Measurements from ENCODE around the gene SND1. TPM values are rescaled to one million over a fixed set of nuclear protein-coding genes. Genes with fewer than 3 reads are reported as not detected.

The SND1 gene
- total RNA-seq, 4 donors from 2014 or later, result 55.5 to 305 (median 80.1) TPM

- Histone ChIP-seq H3K27ac (no peak overlapping the region), H3K4me1 (peaks cover 0 to 11% (median 9%) of the 10 kb centered on the region in 4 donors), H3K9me3 (no peaks in the 10 kb centered on the region), H3K4me3 (no peak overlapping the region), H3K36me3 (no peaks in the 10 kb centered on the region), H3K27me3 (peaks cover 0 to 6% of the 10 kb centered on the region in 2 donors)
- no peak for TF ChIP-seq CTCF (IDR thresholded peaks at IDR 0.05)
- TF ChIP-seq POLR2A (IDR thresholded peaks at IDR 0.05), result no peak
- no peak for DNase-seq
These were observed 480.6 kb downstream of the SND1 start for GRCh38 chr7:128132426-128133069.

- Histone ChIP-seq H3K9me3 (no peaks in the 10 kb centered on the region), H3K27ac (peak overlapping the region in 1 of 4 donors; percentile 63), H3K27me3 (peaks cover 0 to 8% of the 10 kb centered on the region in 2 donors), H3K36me3 (no peaks in the 10 kb centered on the region), H3K4me1 (peaks cover 0 to 11% (median 9%) of the 10 kb centered on the region in 4 donors), H3K4me3 (peak overlapping the region in 3 of 4 donors; percentile 39 to 52 (median 49))
- no peak for TF ChIP-seq CTCF (IDR thresholded peaks at IDR 0.05)
- TF ChIP-seq POLR2A (IDR thresholded peaks at IDR 0.05), result no peak
- no peak for DNase-seq
These were observed 483.1 kb downstream of the SND1 start for GRCh38 chr7:128135159-128135514.

GRCh38 chr7:128135515-128136214, 483.7 kb downstream of the SND1 start:
- peak overlapping the region; percentile 39 to 67 (median 50) for H3K4me3 ChIP-seq
- H3K36me3 ChIP-seq, result no peaks in the 10 kb centered on the region
- peaks cover 0 to 8% of the 10 kb centered on the region in 2 donors for H3K27me3 ChIP-seq
- H3K4me1 ChIP-seq, result peaks cover 0 to 11% (median 9%) of the 10 kb centered on the region in 4 donors
- no peaks in the 10 kb centered on the region for H3K9me3 ChIP-seq
- peak; percentile 85 to 92 (median 89) for TF ChIP-seq CTCF (IDR thresholded peaks at IDR 0.05)
- TF ChIP-seq POLR2A (IDR thresholded peaks at IDR 0.05), result no peak
- DNase-seq, result peak; percentile 46 to 78 (median 74)
- H3K27ac ChIP-seq, result peak overlapping the region in 1 of 4 donors; percentile 63

GRCh38 chr7:128136215-128136597, 484.2 kb downstream of the SND1 start:
- DNase-seq, result no peak
- Histone ChIP-seq H3K9me3 (no peaks in the 10 kb centered on the region), H3K27ac (peak overlapping the region in 1 of 4 donors; percentile 63), H3K4me1 (peaks cover 0 to 11% (median 9%) of the 10 kb centered on the region in 4 donors), H3K36me3 (no peaks in the 10 kb centered on the region), H3K27me3 (peaks cover 0 to 8% of the 10 kb centered on the region in 2 donors), H3K4me3 (peak overlapping the region; percentile 39 to 67 (median 50))
- TF ChIP-seq POLR2A (IDR thresholded peaks at IDR 0.05) (no peak), CTCF (IDR thresholded peaks at IDR 0.05) (no peak)

- Histone ChIP-seq H3K9me3 (no peaks in the 10 kb centered on the region), H3K4me3 (no peak overlapping the region), H3K36me3 (no peaks in the 10 kb centered on the region), H3K27me3 (peaks cover 0 to 8% of the 10 kb centered on the region in 2 donors), H3K4me1 (peaks cover 0 to 11% (median 9%) of the 10 kb centered on the region in 4 donors), H3K27ac (no peak overlapping the region)
- no peak for TF ChIP-seq CTCF (IDR thresholded peaks at IDR 0.05)
- no peak for TF ChIP-seq POLR2A (IDR thresholded peaks at IDR 0.05)
- no peak for DNase-seq
These were observed 485.2 kb downstream of the SND1 start for GRCh38 chr7:128137181-128137580.
